ENCODE data around the gene CIDEB.

CIDEB gene

DNA sequence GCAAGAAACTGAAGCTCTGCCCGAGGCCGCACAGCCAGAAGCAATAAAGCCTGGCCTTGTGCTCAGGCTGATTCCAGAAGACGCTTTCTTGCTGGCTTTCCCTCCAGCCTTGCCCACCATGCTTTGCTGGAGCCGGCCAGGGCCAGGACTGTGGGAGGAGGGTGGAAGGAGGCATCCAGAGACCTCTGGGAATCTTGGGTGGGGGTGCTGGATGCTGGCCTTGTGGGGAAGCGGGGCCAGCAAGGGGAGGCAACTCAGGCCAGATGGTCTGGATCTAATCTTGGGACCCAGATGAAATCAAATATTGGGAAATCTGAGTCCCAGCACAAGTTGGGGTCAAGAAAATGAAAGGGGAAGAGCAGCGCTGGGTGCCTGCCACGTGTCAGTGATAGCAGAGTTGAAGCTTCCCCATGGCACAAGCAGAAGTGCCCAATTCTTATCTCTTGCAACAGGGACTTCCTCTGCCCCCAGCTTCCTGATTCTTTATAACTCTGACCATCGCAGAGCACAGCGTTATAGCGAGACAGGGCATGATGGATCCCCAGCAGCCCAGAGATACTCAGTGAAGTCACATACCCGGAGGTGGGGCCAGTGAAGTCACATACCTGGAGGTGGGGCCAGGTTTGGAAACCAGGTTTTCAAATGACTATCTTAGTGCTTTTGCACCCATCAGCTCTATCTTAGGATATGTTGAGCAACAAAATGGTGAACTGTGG lies 30.0 kb downstream of the CIDEB start:
- TF ChIP-seq, protein P1, sequence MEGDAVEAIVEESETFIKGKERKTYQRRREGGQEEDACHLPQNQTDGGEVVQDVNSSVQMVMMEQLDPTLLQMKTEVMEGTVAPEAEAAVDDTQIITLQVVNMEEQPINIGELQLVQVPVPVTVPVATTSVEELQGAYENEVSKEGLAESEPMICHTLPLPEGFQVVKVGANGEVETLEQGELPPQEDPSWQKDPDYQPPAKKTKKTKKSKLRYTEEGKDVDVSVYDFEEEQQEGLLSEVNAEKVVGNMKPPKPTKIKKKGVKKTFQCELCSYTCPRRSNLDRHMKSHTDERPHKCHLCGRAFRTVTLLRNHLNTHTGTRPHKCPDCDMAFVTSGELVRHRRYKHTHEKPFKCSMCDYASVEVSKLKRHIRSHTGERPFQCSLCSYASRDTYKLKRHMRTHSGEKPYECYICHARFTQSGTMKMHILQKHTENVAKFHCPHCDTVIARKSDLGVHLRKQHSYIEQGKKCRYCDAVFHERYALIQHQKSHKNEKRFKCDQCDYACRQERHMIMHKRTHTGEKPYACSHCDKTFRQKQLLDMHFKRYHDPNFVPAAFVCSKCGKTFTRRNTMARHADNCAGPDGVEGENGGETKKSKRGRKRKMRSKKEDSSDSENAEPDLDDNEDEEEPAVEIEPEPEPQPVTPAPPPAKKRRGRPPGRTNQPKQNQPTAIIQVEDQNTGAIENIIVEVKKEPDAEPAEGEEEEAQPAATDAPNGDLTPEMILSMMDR (IDR thresholded peaks at IDR 0.05; ENCODE audit: insufficient read depth, low read length, missing control alignments) = no peak
- no peak overlapping the region for H3K4me3 ChIP-seq (ENCODE audit: low read depth, low read length)
- DNase-seq (ENCODE audit: low read depth, low spot score) = no peak
- ChIA-PET POLR2A (no interaction called here), CTCF (interaction anchor here (1.0 to 7.7 kb wide), 6 partner anchors 20 to 154 kb away, joined by 3 to 63 read pairs (median 4); partner anchors contain the start of genes CIDEB, DHRS1, NOP9 and TINF2)

DNA sequence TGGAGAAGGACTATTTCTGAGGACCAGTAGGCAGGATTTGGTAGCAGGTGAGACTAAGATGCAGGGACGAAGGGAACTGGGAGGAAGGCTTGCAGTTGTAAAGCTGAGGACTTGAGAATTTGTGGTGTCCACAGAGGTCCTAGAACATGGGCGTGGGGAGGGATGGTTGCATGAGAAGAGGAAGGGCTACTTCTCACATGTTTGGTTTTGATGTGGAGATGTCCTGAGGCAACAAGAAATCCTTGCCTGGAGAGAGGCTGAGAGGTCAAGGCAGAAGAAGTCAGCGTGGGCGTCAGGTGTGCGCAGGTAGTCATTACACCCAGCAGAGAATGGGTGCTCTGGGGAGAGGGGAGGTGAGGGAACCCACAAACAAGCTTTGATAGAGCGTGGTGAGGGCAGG lies 30.7 kb downstream of the CIDEB start:
- H3K4me3 ChIP-seq (ENCODE audit: low read depth, low read length) = no peak overlapping the region
- DNase-seq (ENCODE audit: low read depth, low spot score) = no peak
- ChIA-PET POLR2A (no interaction called here), CTCF (interaction anchor here (1.6 to 7.7 kb wide), 4 partner anchors 20 to 155 kb away, joined by 3 to 63 read pairs (median 10); partner anchors contain the start of gene TINF2)
- TF ChIP-seq, protein P1 (IDR thresholded peaks at IDR 0.05; ENCODE audit: insufficient read depth, low read length, missing control alignments) = no peak

DNA sequence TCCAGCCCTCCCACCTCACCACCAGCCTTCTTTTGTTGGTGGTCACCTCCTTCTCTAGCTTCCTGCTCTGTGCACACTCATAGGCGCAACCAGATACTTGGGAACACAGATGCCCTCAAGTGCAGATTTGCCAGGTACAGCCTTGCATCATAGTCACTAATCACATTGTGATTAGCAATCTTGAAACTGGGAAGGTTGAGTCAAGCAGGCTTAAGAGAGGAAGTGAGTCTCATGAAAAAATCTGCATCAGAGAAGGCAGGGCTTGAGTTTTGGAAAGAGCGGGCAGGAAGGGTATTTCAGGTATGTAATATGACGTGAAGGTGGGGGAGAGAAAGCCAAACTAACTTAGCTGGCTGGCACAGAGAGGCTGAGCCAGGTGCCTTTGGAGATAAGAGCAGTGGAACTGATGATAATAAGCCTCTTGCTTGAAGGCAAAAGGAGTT lies 33.7 kb downstream of the CIDEB start:
- CTCF ChIA-PET = interaction anchor here (1.5 to 3.7 kb wide), 4 partner anchors 10 to 60 kb away, joined by 4 to 14 read pairs (median 11); partner anchors contain the start of gene CIDEB
- H3K4me3 ChIP-seq (ENCODE audit: low read depth, low read length) = no peak overlapping the region
- POLR2A ChIA-PET = no interaction called here
- TF ChIP-seq, protein P1 (IDR thresholded peaks at IDR 0.05; ENCODE audit: insufficient read depth, low read length, missing control alignments) = no peak
- no peak for DNase-seq (ENCODE audit: low read depth, low spot score)

DNA sequence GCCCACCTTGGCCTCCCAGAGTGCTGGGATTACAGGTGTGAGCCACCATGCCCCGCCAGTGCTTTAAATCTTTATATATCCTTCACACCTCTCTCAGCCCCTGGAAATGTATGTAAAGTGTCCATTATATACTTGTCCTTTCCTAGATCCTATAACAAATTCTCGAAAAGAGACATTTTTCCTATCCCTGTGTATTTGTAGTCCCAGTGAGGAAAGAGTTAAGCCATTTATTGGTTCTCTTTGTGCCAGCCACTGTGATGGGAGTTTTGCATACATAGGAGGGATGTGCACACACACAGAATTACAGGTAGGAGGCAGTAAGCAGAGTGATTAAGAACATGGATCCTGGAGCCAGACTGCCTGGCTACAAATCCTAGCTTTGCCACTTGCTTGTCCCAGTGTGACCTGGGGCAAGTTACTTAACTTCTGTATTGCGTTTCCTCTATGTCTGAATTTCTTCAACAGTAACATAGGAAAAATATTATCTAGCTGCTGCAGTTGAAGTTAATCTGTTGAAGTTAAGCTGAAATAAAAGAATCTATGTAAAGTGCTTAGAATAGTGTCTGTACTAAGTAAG lies 34.3 kb downstream of the CIDEB start:
- TF ChIP-seq, protein P1 (IDR thresholded peaks at IDR 0.05; ENCODE audit: insufficient read depth, low read length, missing control alignments) = no peak
- ChIA-PET CTCF (interaction anchor here (1.5 to 6.1 kb wide), 5 partner anchors 10 to 60 kb away, joined by 4 to 57 read pairs (median 13); partner anchors contain the start of genes CIDEB and TGM1), POLR2A (no interaction called here)
- DNase-seq (ENCODE audit: low read depth, low spot score) = no peak
- H3K4me3 ChIP-seq (ENCODE audit: low read depth, low read length) = no peak overlapping the region

DNA sequence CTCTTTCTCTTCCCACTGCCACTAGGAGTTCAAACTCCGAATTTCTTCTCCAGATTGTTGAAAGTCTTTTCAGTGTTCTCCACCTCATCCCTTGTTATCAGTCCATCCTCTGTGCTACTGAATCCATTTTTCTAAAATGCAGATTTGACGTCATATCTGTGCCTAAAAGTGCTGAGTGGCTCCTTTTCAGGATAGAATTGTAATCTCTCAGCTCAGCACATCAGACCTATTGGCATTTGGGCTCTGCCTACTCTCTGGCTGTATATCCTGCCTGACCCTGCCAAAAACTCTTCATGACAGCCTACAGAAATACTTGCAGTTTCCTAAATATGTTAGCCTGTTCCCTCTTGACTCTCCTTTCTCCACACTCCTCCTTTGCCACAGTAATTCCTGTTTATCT lies 35.3 kb downstream of the CIDEB start:
- H3K4me3 ChIP-seq (ENCODE audit: low read depth, low read length) = no peak overlapping the region
- TF ChIP-seq, protein P1 (IDR thresholded peaks at IDR 0.05; ENCODE audit: insufficient read depth, low read length, missing control alignments) = no peak
- ChIA-PET CTCF (interaction anchor here (0.9 to 6.1 kb wide), 12 partner anchors 9 to 164 kb away, joined by 3 to 57 read pairs (median 6); partner anchors contain the start of genes DHRS1, IRF9, NOP9 and TGM1), POLR2A (no interaction called here)
- DNase-seq (ENCODE audit: low read depth, low spot score) = no peak

DNA sequence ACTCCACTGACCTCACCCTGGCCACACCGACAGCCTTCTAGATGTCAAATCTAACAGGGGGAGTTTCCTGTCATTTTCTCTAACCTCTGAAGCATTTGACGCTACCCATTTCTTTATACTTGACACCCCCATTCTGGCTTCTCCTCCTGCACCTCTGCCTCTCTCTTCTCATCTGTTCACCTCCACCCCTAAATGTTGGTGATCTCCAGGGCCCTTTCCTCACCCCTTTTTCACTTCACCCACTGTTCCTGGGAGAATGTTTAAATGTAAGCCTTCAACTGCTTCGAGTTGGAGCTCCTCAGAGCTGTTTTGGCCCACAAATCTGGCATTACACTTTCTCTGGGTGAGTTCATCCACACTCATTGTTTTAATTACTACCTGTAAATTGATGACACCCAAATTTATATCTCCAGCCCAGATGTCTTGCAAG lies 35.9 kb downstream of the CIDEB start:
- TF ChIP-seq, protein P1 (IDR thresholded peaks at IDR 0.05; ENCODE audit: insufficient read depth, low read length, missing control alignments) = no peak
- H3K4me3 ChIP-seq (ENCODE audit: low read depth, low read length) = peak overlapping the region; percentile 98
- ChIA-PET POLR2A (interaction anchor here (0.9 to 2.2 kb wide), 8 partner anchors 8 to 83 kb away, joined by 4 to 27 read pairs (median 4); partner anchors contain the start of genes CHMP4A, CIDEB, DHRS1 and IPO4), CTCF (interaction anchor here (0.7 to 6.1 kb wide), 17 partner anchors 9 to 165 kb away, joined by 3 to 57 read pairs (median 6); partner anchors contain the start of genes DHRS1, IRF9, MDP1 and NOP9)
- no peak for DNase-seq (ENCODE audit: low read depth, low spot score)

Data from AG04449 (cell line).